ENCODE measurements around the gene AQP6. TPM values are rescaled to one million over a fixed set of nuclear protein-coding genes. Genes with fewer than 3 reads are reported as not detected.

AQP6 gene
- total and polyA plus RNA-seq, 8 donors: 0.18 to 0.58 (median 0.45) TPM; not detected in 5

GRCh38 chr12:49932533-49933130 lies 40.1 kb upstream of the AQP6 start:
- Histone ChIP-seq H3K27me3 (peaks cover 0 to 7% (median 0%) of the 10 kb centered on the region in 3 donors), H3K27ac (no peak overlapping the region), H3K9me3 (no peaks in the 10 kb centered on the region), H3K4me1 (no peaks in the 10 kb centered on the region), H3K4me3 (no peak overlapping the region), H3K36me3 (no peaks in the 10 kb centered on the region)
- 78 to 88% (median 82%) methylated on average over 8 of the region's 8 CpGs for WGBS, 5 donors
- no peak for DNase-seq
- intact Hi-C loops (cut with DNase I; ENCODE audit: low total_unique reads): no loop called here
- TF ChIP-seq POLR2A (IDR thresholded peaks at IDR 0.05): no peak
- TF ChIP-seq, protein P1, sequence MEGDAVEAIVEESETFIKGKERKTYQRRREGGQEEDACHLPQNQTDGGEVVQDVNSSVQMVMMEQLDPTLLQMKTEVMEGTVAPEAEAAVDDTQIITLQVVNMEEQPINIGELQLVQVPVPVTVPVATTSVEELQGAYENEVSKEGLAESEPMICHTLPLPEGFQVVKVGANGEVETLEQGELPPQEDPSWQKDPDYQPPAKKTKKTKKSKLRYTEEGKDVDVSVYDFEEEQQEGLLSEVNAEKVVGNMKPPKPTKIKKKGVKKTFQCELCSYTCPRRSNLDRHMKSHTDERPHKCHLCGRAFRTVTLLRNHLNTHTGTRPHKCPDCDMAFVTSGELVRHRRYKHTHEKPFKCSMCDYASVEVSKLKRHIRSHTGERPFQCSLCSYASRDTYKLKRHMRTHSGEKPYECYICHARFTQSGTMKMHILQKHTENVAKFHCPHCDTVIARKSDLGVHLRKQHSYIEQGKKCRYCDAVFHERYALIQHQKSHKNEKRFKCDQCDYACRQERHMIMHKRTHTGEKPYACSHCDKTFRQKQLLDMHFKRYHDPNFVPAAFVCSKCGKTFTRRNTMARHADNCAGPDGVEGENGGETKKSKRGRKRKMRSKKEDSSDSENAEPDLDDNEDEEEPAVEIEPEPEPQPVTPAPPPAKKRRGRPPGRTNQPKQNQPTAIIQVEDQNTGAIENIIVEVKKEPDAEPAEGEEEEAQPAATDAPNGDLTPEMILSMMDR (IDR thresholded peaks at IDR 0.05): no peak

DNA sequence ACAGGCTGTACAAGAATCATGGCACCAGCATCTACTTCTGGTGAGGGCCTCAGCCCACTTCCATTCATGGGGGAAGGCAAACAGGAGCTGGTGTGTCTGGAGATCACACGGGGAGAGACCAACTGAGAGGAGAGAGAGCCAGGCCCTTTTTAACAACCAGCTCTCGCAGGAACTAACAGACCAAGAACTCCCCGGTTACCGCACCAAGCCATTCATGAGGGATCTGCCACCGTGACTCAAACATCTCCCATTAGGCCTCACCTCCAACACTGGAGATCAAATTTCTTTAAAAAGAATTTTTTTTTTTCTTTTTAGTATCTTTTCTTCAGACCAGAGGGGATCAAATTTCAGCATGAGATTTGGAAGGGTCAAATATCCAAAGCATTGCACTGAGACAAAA lies 39.0 kb upstream of the AQP6 start:
- H3K4me3 ChIP-seq: no peak overlapping the region
- TF ChIP-seq, protein P1 (IDR thresholded peaks at IDR 0.05): no peak
- no peak for TF ChIP-seq EP300 (IDR thresholded peaks at IDR 0.05)
- no peak for TF ChIP-seq POLR2AphosphoS5 (IDR thresholded peaks at IDR 0.05)
- no peak for TF ChIP-seq POLR2A (IDR thresholded peaks at IDR 0.05)
- no peaks in the 10 kb centered on the region for H3K9me3 ChIP-seq
- no peak overlapping the region for H3K27ac ChIP-seq
- peaks cover 0 to 7% (median 0%) of the 10 kb centered on the region in 4 donors for H3K4me1 ChIP-seq
- 77 to 86% (median 82%) methylated on average over 5 of the region's 5 CpGs for WGBS, 5 donors
- intact Hi-C loops (cut with DNase I; ENCODE audit: low total_unique reads): no loop called here
- H3K36me3 ChIP-seq: no peaks in the 10 kb centered on the region
- no peak for DNase-seq
- peaks cover 0 to 7% (median 0%) of the 10 kb centered on the region in 3 donors for H3K27me3 ChIP-seq

- intact Hi-C loops (cut with DNase I; ENCODE audit: low total_unique reads): no loop called here
- no peaks in the 10 kb centered on the region for H3K9me3 ChIP-seq
- peaks cover 0 to 12% (median 1%) of the 10 kb centered on the region in 4 donors for H3K4me1 ChIP-seq
- peaks cover 0 to 3% (median 0%) of the 10 kb centered on the region in 3 donors for H3K27me3 ChIP-seq
- TF ChIP-seq POLR2AphosphoS5 (IDR thresholded peaks at IDR 0.05) (no peak), POLR2A (IDR thresholded peaks at IDR 0.05) (no peak), EP300 (IDR thresholded peaks at IDR 0.05) (no peak)
- TF ChIP-seq, protein P1 (IDR thresholded peaks at IDR 0.05): no peak
- no peak for DNase-seq
- no peaks in the 10 kb centered on the region for H3K36me3 ChIP-seq
- H3K27ac ChIP-seq: no peak overlapping the region
- no peak overlapping the region for H3K4me3 ChIP-seq
- WGBS, 5 donors: 88 to 96% (median 92%) methylated on average over 3 of the region's 3 CpGs
These were observed 38.2 kb upstream of the AQP6 start for GRCh38 chr12:49934505-49934904.

GRCh38 chr12:49936925-49937324 lies 35.8 kb upstream of the AQP6 start:
- WGBS, 5 donors: 56 to 66% (median 58%) methylated on average over 3 of the region's 3 CpGs
- intact Hi-C loops (cut with DNase I; ENCODE audit: low total_unique reads): no loop called here
- Histone ChIP-seq H3K36me3 (no peaks in the 10 kb centered on the region), H3K4me3 (no peak overlapping the region), H3K27ac (no peak overlapping the region), H3K9me3 (no peaks in the 10 kb centered on the region), H3K27me3 (no peaks in the 10 kb centered on the region), H3K4me1 (peaks cover 0 to 14% (median 4%) of the 10 kb centered on the region in 4 donors)
- TF ChIP-seq, protein P1 (IDR thresholded peaks at IDR 0.05): no peak
- no peak for TF ChIP-seq EP300 (IDR thresholded peaks at IDR 0.05)
- TF ChIP-seq POLR2A (IDR thresholded peaks at IDR 0.05): no peak
- TF ChIP-seq POLR2AphosphoS5 (IDR thresholded peaks at IDR 0.05): no peak
- no peak for DNase-seq

Data from stomach (tissue), 9 donors.